IPS-15b (cell line): ENCODE measurements around the gene CLP1.

ENCODE experiments used
- H3K27me3 ChIP-seq: one replicate; pipeline ENCODE4 v1.6.1; 2013; ENCODE audit warnings: low read length; ENCODE audit not compliant: control insufficient read depth, insufficient read depth
- H3K36me3 ChIP-seq: one replicate; pipeline ENCODE4 v1.6.1; 2013; ENCODE audit warnings: low read length; ENCODE audit not compliant: control insufficient read depth, insufficient read depth
- H3K4me1 ChIP-seq: one replicate; pipeline ENCODE4 v1.6.1; 2013; ENCODE audit warnings: mild to moderate bottlenecking, low read length; ENCODE audit not compliant: control insufficient read depth, insufficient read depth
- H3K4me3 ChIP-seq: one replicate; pipeline ENCODE4 v1.5.1; 2013; ENCODE audit warnings: low read depth, low read length
- H3K9ac ChIP-seq: one replicate; pipeline ENCODE4 v1.6.1; 2013; ENCODE audit warnings: low read depth, mild to moderate bottlenecking, low read length
- H3K9me3 ChIP-seq: one replicate; pipeline ENCODE4 v1.6.1; 2013; ENCODE audit warnings: mild to moderate bottlenecking, low read length; ENCODE audit not compliant: control insufficient read depth, insufficient read depth

Gene CLP1

GRCh38 chr11:57657194-57658022 lies at the start of gene CLP1:
Gene CLP1, plus strand, starts transcription at chr11:57657762. Its CDS starts 1,715 bp downstream, at chr11:57659477.
- Histone ChIP-seq H3K27me3 (no peaks in the 10 kb centered on the region), H3K4me3 (peak within 1 kb of the TSS; percentile 80), H3K9me3 (no peaks in the 10 kb centered on the region), H3K9ac (peak within 1 kb of the TSS; percentile 47), H3K4me1 (peaks cover 3% of the 10 kb centered on the region), H3K36me3 (peaks cover 9% of the 10 kb centered on the region)

- H3K4me1 ChIP-seq: no peaks in the 10 kb centered on the region
- H3K36me3 ChIP-seq: peaks cover 3% of the 10 kb centered on the region
- H3K9ac ChIP-seq: no peak overlapping the region
- no peaks in the 10 kb centered on the region for H3K27me3 ChIP-seq
- no peaks in the 10 kb centered on the region for H3K9me3 ChIP-seq
- H3K4me3 ChIP-seq: no peak overlapping the region
Measured at GRCh38 chr11:57610170-57610569, 47.4 kb upstream of the CLP1 start.

- Histone ChIP-seq H3K4me3 (no peak overlapping the region), H3K9ac (no peak overlapping the region), H3K4me1 (no peaks in the 10 kb centered on the region), H3K36me3 (no peaks in the 10 kb centered on the region), H3K27me3 (no peaks in the 10 kb centered on the region), H3K9me3 (no peaks in the 10 kb centered on the region)
Measured at GRCh38 chr11:57614234-57614772, 43.3 kb upstream of the CLP1 start.

DNA sequence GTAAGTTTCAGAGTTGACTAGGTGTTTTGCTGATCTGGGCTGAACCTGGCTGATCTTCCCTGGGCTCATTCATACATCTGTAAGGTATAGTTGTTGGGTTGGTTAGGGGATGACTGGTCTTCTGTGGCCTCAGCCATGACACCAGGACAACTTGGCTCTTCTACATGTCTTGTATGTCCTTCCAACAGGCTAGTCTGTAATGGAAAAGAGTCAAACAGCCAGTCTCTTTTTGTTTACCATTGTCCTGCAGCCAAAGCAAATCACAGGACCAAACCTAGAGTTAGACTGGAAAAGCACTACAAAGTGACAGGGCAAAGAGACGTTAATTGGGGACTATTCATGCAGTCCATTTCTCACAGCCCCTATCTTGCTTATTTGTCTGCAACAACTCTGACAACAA lies 42.3 kb upstream of the CLP1 start:
- Histone ChIP-seq H3K4me1 (no peaks in the 10 kb centered on the region), H3K36me3 (no peaks in the 10 kb centered on the region), H3K9ac (no peak overlapping the region), H3K27me3 (no peaks in the 10 kb centered on the region), H3K4me3 (no peak overlapping the region), H3K9me3 (peaks cover 7% of the 10 kb centered on the region)

GRCh38 chr11:57616595-57616994 lies 41.0 kb upstream of the CLP1 start:
- H3K27me3 ChIP-seq: no peaks in the 10 kb centered on the region

GRCh38 chr11:57618438-57618837 lies 39.1 kb upstream of the CLP1 start:
- Histone ChIP-seq H3K9ac (no peak overlapping the region), H3K9me3 (peaks cover 7% of the 10 kb centered on the region), H3K36me3 (no peaks in the 10 kb centered on the region), H3K27me3 (no peaks in the 10 kb centered on the region), H3K4me1 (no peaks in the 10 kb centered on the region), H3K4me3 (no peak overlapping the region)

More at GRCh38 chr11:57616595-57616994, 41.0 kb upstream of the CLP1 start:
- Histone ChIP-seq H3K9me3 (peaks cover 7% of the 10 kb centered on the region), H3K36me3 (no peaks in the 10 kb centered on the region), H3K9ac (no peak overlapping the region), H3K4me1 (no peaks in the 10 kb centered on the region), H3K4me3 (no peak overlapping the region)

- H3K9me3 ChIP-seq: peaks cover 7% of the 10 kb centered on the region
- H3K4me1 ChIP-seq: no peaks in the 10 kb centered on the region
- no peaks in the 10 kb centered on the region for H3K36me3 ChIP-seq
- H3K27me3 ChIP-seq: no peaks in the 10 kb centered on the region
- H3K4me3 ChIP-seq: no peak overlapping the region
- no peak overlapping the region for H3K9ac ChIP-seq
Measured at GRCh38 chr11:57619331-57619730, 38.2 kb upstream of the CLP1 start.

DNA sequence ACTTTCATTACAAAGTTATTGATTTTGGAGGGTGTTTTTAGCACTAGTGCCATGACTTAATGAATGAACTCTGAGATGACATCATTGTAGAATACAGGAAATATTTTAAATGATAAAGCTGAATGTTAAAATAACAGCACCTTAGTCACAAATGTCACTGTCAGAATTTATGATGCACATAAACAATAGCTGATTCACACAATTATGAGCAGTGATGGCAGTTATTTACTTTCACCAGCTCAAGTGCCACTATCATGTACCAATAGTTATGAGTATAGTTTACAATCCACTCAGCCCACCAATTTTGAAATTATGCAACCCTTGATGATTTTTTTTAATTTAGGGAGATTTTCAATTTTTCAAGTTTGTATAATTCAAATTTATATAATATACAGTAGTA lies 37.1 kb upstream of the CLP1 start:
- Histone ChIP-seq H3K9me3 (peaks cover 7% of the 10 kb centered on the region), H3K4me3 (no peak overlapping the region), H3K36me3 (no peaks in the 10 kb centered on the region), H3K9ac (no peak overlapping the region), H3K4me1 (no peaks in the 10 kb centered on the region), H3K27me3 (no peaks in the 10 kb centered on the region)

DNA sequence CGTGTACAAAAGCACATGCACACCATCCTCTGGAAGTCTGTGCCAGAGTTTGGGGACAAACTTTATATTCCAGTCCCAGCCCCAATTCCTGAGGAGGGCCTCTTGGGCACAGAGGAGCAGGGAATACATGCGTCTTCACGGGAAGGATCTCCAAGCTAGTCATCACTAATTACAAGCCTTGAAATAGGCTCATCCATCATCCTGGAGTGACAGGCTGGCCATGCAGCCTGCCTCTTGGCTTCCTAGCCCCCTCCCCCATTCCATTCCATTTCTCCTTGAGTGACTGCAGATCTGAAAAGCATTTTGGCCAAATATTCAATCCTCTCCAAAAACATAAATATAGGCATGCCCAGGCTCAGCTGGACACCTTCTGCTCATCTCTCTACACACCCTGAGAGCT lies 35.3 kb upstream of the CLP1 start:
- Histone ChIP-seq H3K36me3 (no peaks in the 10 kb centered on the region), H3K9ac (no peak overlapping the region), H3K4me3 (no peak overlapping the region), H3K9me3 (peaks cover 7% of the 10 kb centered on the region), H3K4me1 (no peaks in the 10 kb centered on the region), H3K27me3 (no peaks in the 10 kb centered on the region)

DNA sequence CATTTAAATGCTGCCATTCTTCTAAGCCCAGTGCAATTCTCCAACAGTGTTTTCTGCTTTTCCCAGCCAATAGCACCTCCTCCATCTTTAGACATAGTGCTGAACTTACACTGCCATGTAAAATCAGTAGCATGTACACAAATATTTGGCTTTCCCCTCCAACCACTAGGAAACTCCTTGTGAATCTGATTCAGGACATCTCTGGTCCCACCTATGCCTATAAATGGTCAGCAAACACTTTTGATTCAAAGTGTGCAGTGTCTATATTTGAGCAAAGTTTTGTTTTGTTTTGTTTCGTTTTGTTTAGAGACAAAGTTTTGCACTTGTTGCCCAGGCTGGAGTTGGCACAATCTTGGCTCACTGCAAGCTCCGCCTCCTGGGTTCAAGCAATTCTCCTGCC lies 32.7 kb upstream of the CLP1 start:
- Histone ChIP-seq H3K36me3 (no peaks in the 10 kb centered on the region), H3K4me3 (no peak overlapping the region), H3K9ac (no peak overlapping the region), H3K9me3 (peaks cover 4% of the 10 kb centered on the region), H3K4me1 (no peaks in the 10 kb centered on the region), H3K27me3 (no peaks in the 10 kb centered on the region)

- Histone ChIP-seq H3K27me3 (peaks cover 3% of the 10 kb centered on the region), H3K4me3 (no peak overlapping the region), H3K4me1 (no peaks in the 10 kb centered on the region), H3K9ac (no peak overlapping the region), H3K9me3 (no peaks in the 10 kb centered on the region), H3K36me3 (no peaks in the 10 kb centered on the region)
Measured at GRCh38 chr11:57626895-57627294, 30.7 kb upstream of the CLP1 start.

DNA sequence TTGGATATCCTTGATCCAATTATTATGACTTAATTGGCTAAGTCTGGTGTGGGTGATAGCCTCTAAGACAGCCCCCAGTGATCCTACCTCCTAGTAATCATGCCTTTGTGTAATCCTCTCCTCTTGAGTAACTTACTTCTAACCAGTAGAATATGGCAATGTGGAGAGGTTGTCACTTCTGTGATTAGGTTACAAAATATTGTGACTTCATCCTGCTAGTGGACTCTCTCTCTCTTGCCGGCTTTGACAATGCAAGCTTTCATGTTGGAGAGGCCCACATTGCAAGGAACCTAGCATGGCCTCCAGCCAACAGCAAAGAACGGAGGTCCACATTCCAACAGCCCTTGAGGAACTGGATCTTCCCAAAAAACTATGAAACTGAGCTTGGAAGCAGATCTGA lies 27.4 kb upstream of the CLP1 start:
- no peaks in the 10 kb centered on the region for H3K36me3 ChIP-seq
- no peak overlapping the region for H3K9ac ChIP-seq
- H3K9me3 ChIP-seq: no peaks in the 10 kb centered on the region
- peaks cover 9% of the 10 kb centered on the region for H3K27me3 ChIP-seq
- no peak overlapping the region for H3K4me3 ChIP-seq
- H3K4me1 ChIP-seq: no peaks in the 10 kb centered on the region
